HEK293 (cell line): ENCODE results near the gene PRG2.

Experiments used
- CTCF ChIA-PET: fragments of 350-600 bp; formaldehyde crosslinking; extraction: SDS; loops from one replicate; lab custom pipeline; 2021; ENCODE audit warnings: antibody characterized with exemption; lab: Yijun Ruan, JAX
- POLR2A ChIA-PET: fragments of 300-600 bp; formaldehyde crosslinking; extraction: SDS; loops from one replicate; lab custom pipeline; 2020; ENCODE audit warnings: antibody characterized with exemption, inconsistent platforms; lab: Yijun Ruan, JAX
- H3K27ac ChIP-seq: fragments of 200-500 bp; sonication (Bioruptor generic); 2 replicates; pipeline ENCODE4 v1.5.1; 2014; ENCODE audit warnings: low read depth, low read length, control low read depth, inconsistent platforms; ENCODE audit errors: extremely low read depth
- H3K36me3 ChIP-seq, 2 experiments: fragments of 200-500 bp in 1 of 2; sonication (Bioruptor generic) in 1 of 2; 1 replicate in 1 of 2; 2 replicates in 1 of 2; pipeline ENCODE4 v1.5.1; 2014 to 2017; ENCODE audit warnings: inconsistent platforms in 2 of 2, low read length in 2 of 2; ENCODE audit not compliant: control insufficient read depth in 2 of 2, insufficient read depth in 1 of 2
- H3K4me1 ChIP-seq: fragments of 200-500 bp; sonication (Bioruptor generic); 2 replicates; pipeline ENCODE4 v1.5.1; 2014; ENCODE audit warnings: mild to moderate bottlenecking, low read length, inconsistent platforms; ENCODE audit not compliant: control insufficient read depth, insufficient read depth
- H3K4me3 ChIP-seq: 2 replicates; pipeline ENCODE4 v1.5.1; 2011; ENCODE audit warnings: low read depth, mild to moderate bottlenecking, control low read depth, low read length, moderate library complexity
- H3K9me3 ChIP-seq: fragments of 200-500 bp; sonication (Bioruptor generic); 2 replicates; pipeline ENCODE4 v1.5.1; 2014; ENCODE audit warnings: low read depth, low read length, inconsistent platforms; ENCODE audit not compliant: control insufficient read depth, insufficient read depth
- ATF2 ChIP-seq: fragments of 450-650 bp; formaldehyde crosslinking; IDR thresholded peaks from 2 replicates; pipeline ENCODE4 v1.5.1; 2016; ENCODE audit warnings: missing biosample characterization, missing genetic modification characterization, low read depth
- CTCF ChIP-seq: fragments of 450-650 bp; formaldehyde crosslinking; IDR thresholded peaks from 2 replicates; pipeline ENCODE4 v1.5.1; 2016; ENCODE audit warnings: missing biosample characterization, missing genetic modification characterization
- GLI4 ChIP-seq: fragments of 450-650 bp; formaldehyde crosslinking; IDR thresholded peaks from 2 replicates; pipeline ENCODE4 v1.5.1; 2016; ENCODE audit warnings: missing biosample characterization, missing genetic modification characterization
- GLIS1 ChIP-seq: fragments of 450-650 bp; formaldehyde crosslinking; IDR thresholded peaks from 2 replicates; pipeline ENCODE4 v1.5.1; 2016; ENCODE audit warnings: missing biosample characterization, missing genetic modification characterization
- HOXD13 ChIP-seq: sonication (generic); formaldehyde crosslinking; IDR thresholded peaks from 2 replicates; pipeline ENCODE4 v1.8.0; 2022; ENCODE audit warnings: missing genetic modification reagents, borderline replicate concordance
- KLF9 ChIP-seq: fragments of 450-650 bp; formaldehyde crosslinking; IDR thresholded peaks from 2 replicates; pipeline ENCODE4 v1.5.1; 2016; ENCODE audit warnings: missing biosample characterization, missing genetic modification characterization, low read depth
- MEIS1 ChIP-seq: sonication (generic); formaldehyde crosslinking; IDR thresholded peaks from 2 replicates; pipeline ENCODE4 v1.8.1; 2022; ENCODE audit warnings: missing genetic modification reagents, mild to moderate bottlenecking, borderline replicate concordance
- PBX3 ChIP-seq: sonication (generic); formaldehyde crosslinking; IDR thresholded peaks from 2 replicates; pipeline ENCODE4 v1.8.1; 2022; ENCODE audit warnings: mild to moderate bottlenecking, moderate library complexity, missing genetic modification reagents
- SALL2 ChIP-seq: fragments of 450-650 bp; formaldehyde crosslinking; IDR thresholded peaks from 2 replicates; pipeline ENCODE4 v1.5.0; 2017; ENCODE audit warnings: missing biosample characterization, mild to moderate bottlenecking, missing genetic modification characterization, borderline replicate concordance
- SCRT2 ChIP-seq: fragments of 450-650 bp; formaldehyde crosslinking; IDR thresholded peaks from 2 replicates; pipeline ENCODE4 v1.5.1; 2016; ENCODE audit warnings: missing biosample characterization, missing genetic modification characterization
- YY1 ChIP-seq: fragments of 450-650 bp; formaldehyde crosslinking; IDR thresholded peaks from 2 replicates; pipeline ENCODE4 v1.5.1; 2018; ENCODE audit warnings: missing biosample characterization, missing genetic modification characterization
- ZIC2 ChIP-seq: fragments of 450-650 bp; formaldehyde crosslinking; IDR thresholded peaks from 2 replicates; pipeline ENCODE4 v1.5.1; 2016; ENCODE audit warnings: missing biosample characterization, missing genetic modification characterization
- ZNF214 ChIP-seq: fragments of 450-650 bp; formaldehyde crosslinking; IDR thresholded peaks from 2 replicates; pipeline ENCODE4 v1.5.1; 2017; ENCODE audit warnings: missing biosample characterization, mild to moderate bottlenecking, missing genetic modification characterization, borderline replicate concordance
- ZNF280C ChIP-seq: fragments of 450-650 bp; formaldehyde crosslinking; IDR thresholded peaks from 2 replicates; pipeline ENCODE4 v1.5.1; 2016; ENCODE audit warnings: missing biosample characterization, missing genetic modification characterization
- ZNF311 ChIP-seq: fragments of 450-650 bp; formaldehyde crosslinking; IDR thresholded peaks from 2 replicates; pipeline ENCODE4 v1.5.1; 2017; ENCODE audit warnings: missing biosample characterization, missing genetic modification characterization, borderline replicate concordance
- ZNF366 ChIP-seq: fragments of 450-650 bp; formaldehyde crosslinking; conservative IDR thresholded peaks from 2 replicates; pipeline ENCODE4 v1.5.1; 2016; ENCODE audit warnings: missing biosample characterization, missing genetic modification characterization
- ZNF37A ChIP-seq: fragments of 450-650 bp; IDR thresholded peaks from 2 replicates; pipeline ENCODE4 v1.5.1; 2018; ENCODE audit warnings: missing biosample characterization, missing genetic modification characterization
- ZNF514 ChIP-seq: fragments of 450-650 bp; formaldehyde crosslinking; IDR thresholded peaks from 2 replicates; pipeline ENCODE4 v1.5.1; 2016; ENCODE audit warnings: missing biosample characterization, missing genetic modification characterization
- ZNF521 ChIP-seq: fragments of 450-650 bp; formaldehyde crosslinking; IDR thresholded peaks from 2 replicates; pipeline ENCODE4 v1.5.1; 2017; ENCODE audit warnings: missing biosample characterization, mild to moderate bottlenecking, missing genetic modification characterization
- ZNF645 ChIP-seq: fragments of 450-650 bp; formaldehyde crosslinking; IDR thresholded peaks from 2 replicates; pipeline ENCODE4; 2016; ENCODE audit warnings: missing biosample characterization, missing genetic modification characterization
- ZNF660 ChIP-seq: fragments of 450-650 bp; IDR thresholded peaks from 2 replicates; pipeline ENCODE4 v1.5.1; 2018; ENCODE audit warnings: missing biosample characterization, mild to moderate bottlenecking, missing genetic modification characterization
- ZNF664 ChIP-seq: fragments of 450-650 bp; formaldehyde crosslinking; IDR thresholded peaks from 2 replicates; pipeline ENCODE4 v1.5.1; 2016; ENCODE audit warnings: missing biosample characterization, missing genetic modification characterization
- ZNF670 ChIP-seq: fragments of 450-650 bp; formaldehyde crosslinking; IDR thresholded peaks from 2 replicates; pipeline ENCODE4 v1.5.1; 2016; ENCODE audit warnings: missing biosample characterization, missing genetic modification characterization, low read depth
- ZNF701 ChIP-seq: fragments of 450-650 bp; formaldehyde crosslinking; IDR thresholded peaks from 2 replicates; pipeline ENCODE4 v1.5.1; 2016; ENCODE audit warnings: missing biosample characterization, missing genetic modification characterization

Gene PRG2

GRCh38 chr11:57360991-57361390, 29.5 kb downstream of the PRG2 start (continued):
- no peak for TF ChIP-seq GLI4 (tag by site-specific recombination)
- no peak for TF ChIP-seq ZNF645
- TF ChIP-seq ZNF311 (tag by site-specific recombination) = no peak
- no peak for TF ChIP-seq HOXD13 (CRISPR knock-in tag)
- no peak for TF ChIP-seq ZNF664
- no peak for TF ChIP-seq GLIS1
- no peak for TF ChIP-seq ATF2 (tag by site-specific recombination)
- no peak for TF ChIP-seq ZNF670 (tag by site-specific recombination)
- TF ChIP-seq PBX3 (CRISPR knock-in tag) = no peak
- no peak for TF ChIP-seq ZNF701 (tag by site-specific recombination)
- TF ChIP-seq ZNF366 (tag by site-specific recombination) = no peak
- no peak for TF ChIP-seq ZNF214
- no peak for TF ChIP-seq ZNF514 (tag by site-specific recombination)
- TF ChIP-seq YY1 = no peak
- no peak for TF ChIP-seq ZNF660
- no peak for TF ChIP-seq KLF9 (tag by site-specific recombination)

GRCh38 chr11:57359896-57360690, 30.4 kb downstream of the PRG2 start:
- H3K9me3 ChIP-seq = no peaks in the 10 kb centered on the region
- H3K36me3 ChIP-seq = no peaks in the 10 kb centered on the region
- H3K4me1 ChIP-seq = no peaks in the 10 kb centered on the region
- ChIA-PET CTCF (interaction anchor here (0.6 to 3.1 kb wide), 7 partner anchors 8 to 166 kb away, joined by 3 to 10 read pairs (median 3); no protein-coding TSS in a partner anchor), POLR2A (interaction anchor here (0.5 to 0.9 kb wide), 2 partner anchors 24 to 317 kb away, joined by 4 to 6 read pairs; partner anchors contain the start of gene SSRP1)
- no peak overlapping the region for H3K27ac ChIP-seq
- H3K4me3 ChIP-seq = no peak overlapping the region
- peak; percentile 68 for TF ChIP-seq SCRT2 (tag by site-specific recombination)
- no peak for TF ChIP-seq CTCF (tag by site-specific recombination)
- no peak for TF ChIP-seq SALL2
- no peak for TF ChIP-seq ZNF521 (tag by site-specific recombination)
- no peak for TF ChIP-seq ZNF280C
- peak; percentile 46 for TF ChIP-seq ZIC2 (tag by site-specific recombination)
- TF ChIP-seq MEIS1 (CRISPR knock-in tag) = 0 out of 2 replicates have a peak, but pooled peaks have one; percentile 22
- TF ChIP-seq GLIS1 = peak; percentile 77
- no peak for TF ChIP-seq ZNF37A (tag by site-specific recombination)
